LNCAP (cell line): Measurements from ENCODE around the gene CSRP3.

ENCODE experiments used
- CTCF ChIP-seq: fragments of 450-650 bp; IDR thresholded peaks from 2 replicates; pipeline ENCODE4 v1.5.1; 2017; ENCODE audit warnings: mild to moderate bottlenecking

Gene CSRP3

GRCh38 chr11:19163617-19164016, 38.2 kb downstream of the CSRP3 start:
- TF ChIP-seq CTCF: no peak

- no peak for TF ChIP-seq CTCF
Observed at GRCh38 chr11:19162951-19163505, 38.8 kb downstream of the CSRP3 start.

GRCh38 chr11:19161651-19162050, 40.1 kb downstream of the CSRP3 start:
- TF ChIP-seq CTCF: no peak

- no peak for TF ChIP-seq CTCF
Observed at GRCh38 chr11:19160847-19161246, 40.9 kb downstream of the CSRP3 start.

- no peak for TF ChIP-seq CTCF
Observed at GRCh38 chr11:19156892-19157291, 44.9 kb downstream of the CSRP3 start.

- TF ChIP-seq CTCF: no peak
Observed at GRCh38 chr11:19145319-19145718, 56.5 kb downstream of the CSRP3 start.

GRCh38 chr11:19134004-19134403, 67.8 kb downstream of the CSRP3 start:
- no peak for TF ChIP-seq CTCF
